Neutrophil (primary cell): ENCODE data around the gene BOC.
A peak's percentile ranks its signal among the peaks of the same experiment; 100 is the strongest.

Source experiments
- H3K27ac ChIP-seq: fragments of 200-600 bp; sonication (generic); 2 replicates; pipeline ENCODE4 v1.5.1; 2016; ENCODE audit warnings: mild to moderate bottlenecking, moderate library complexity
- H3K27me3 ChIP-seq: fragments of 200-600 bp; sonication (generic); 2 replicates; pipeline ENCODE4 v1.6.0; 2016; ENCODE audit warnings: mild to moderate bottlenecking
- H3K36me3 ChIP-seq: fragments of 200-600 bp; sonication (generic); 2 replicates; pipeline ENCODE4 v1.5.1; 2017
- H3K4me1 ChIP-seq, 2 experiments: fragments of 200-600 bp in 1 of 2; sonication (generic) in 1 of 2; 1 replicate in 1 of 2; 2 replicates in 1 of 2; pipeline versions ENCODE4 v1.5.1 to v1.6.1; 2013 to 2016; ENCODE audit warnings: low read depth in 1 of 2, low read length in 1 of 2, mild to moderate bottlenecking in 1 of 2, moderate library complexity in 1 of 2; ENCODE audit not compliant: control insufficient read depth in 1 of 2, insufficient read depth in 1 of 2
- H3K4me3 ChIP-seq, 2 experiments: fragments of 200-600 bp in 1 of 2; sonication (generic) in 1 of 2; 1 replicate in 1 of 2; 2 replicates in 1 of 2; pipeline ENCODE4 v1.5.1; 2013 to 2016; ENCODE audit warnings: low read depth in 1 of 2, low read length in 1 of 2, mild to moderate bottlenecking in 1 of 2, moderate library complexity in 1 of 2
- H3K9me3 ChIP-seq: fragments of 200-600 bp; sonication (generic); 2 replicates; pipeline ENCODE4 v1.5.1; 2016
- TF ChIP-seq, protein P1 (sequence below): fragments of 200-600 bp; sonication (generic); IDR thresholded peaks from 2 replicates; pipeline ENCODE4 v1.5.1; 2016; ENCODE audit warnings: antibody characterized with exemption

Gene BOC

DNA sequence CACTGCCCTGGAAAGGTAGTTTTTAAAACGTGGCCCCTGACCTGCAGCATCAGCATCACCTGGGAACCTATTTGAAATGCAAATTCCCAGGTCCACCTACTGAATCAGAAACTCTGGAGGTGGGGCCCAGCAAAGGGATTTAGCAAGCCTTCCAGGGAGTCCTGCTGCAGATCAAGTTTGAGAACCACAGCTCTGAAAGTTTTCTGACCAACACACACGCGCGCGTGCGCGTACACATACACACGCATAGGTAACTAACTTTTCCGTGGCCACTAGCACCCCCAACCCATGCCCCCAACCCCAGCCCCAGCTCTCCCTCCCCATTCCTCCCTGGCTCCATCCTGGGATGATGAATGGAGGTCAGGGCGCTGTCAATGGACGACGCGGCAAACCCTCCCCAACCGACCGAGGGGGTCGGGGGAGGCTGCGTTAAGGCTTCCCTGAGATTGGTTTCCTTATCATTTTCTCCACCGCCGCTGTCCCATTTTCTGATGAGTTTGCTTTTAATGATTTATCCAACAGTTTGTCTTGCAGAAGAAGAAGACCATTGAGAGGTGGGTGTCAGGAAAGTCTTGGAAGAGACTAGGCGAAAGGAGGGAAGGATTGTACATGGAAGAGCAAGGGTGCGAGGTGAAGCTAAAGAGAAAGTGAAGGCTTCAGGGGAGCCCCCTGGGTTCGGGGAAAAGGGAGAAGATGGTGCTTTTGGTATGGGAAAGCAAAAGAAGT lies 590 bp upstream of the BOC start:
- no peak overlapping the region for H3K4me3 ChIP-seq
- no peaks in the 10 kb centered on the region for H3K9me3 ChIP-seq
- H3K27me3 ChIP-seq = peaks cover 99% of the 10 kb centered on the region
- H3K36me3 ChIP-seq = no peaks in the 10 kb centered on the region
- TF ChIP-seq, protein P1, sequence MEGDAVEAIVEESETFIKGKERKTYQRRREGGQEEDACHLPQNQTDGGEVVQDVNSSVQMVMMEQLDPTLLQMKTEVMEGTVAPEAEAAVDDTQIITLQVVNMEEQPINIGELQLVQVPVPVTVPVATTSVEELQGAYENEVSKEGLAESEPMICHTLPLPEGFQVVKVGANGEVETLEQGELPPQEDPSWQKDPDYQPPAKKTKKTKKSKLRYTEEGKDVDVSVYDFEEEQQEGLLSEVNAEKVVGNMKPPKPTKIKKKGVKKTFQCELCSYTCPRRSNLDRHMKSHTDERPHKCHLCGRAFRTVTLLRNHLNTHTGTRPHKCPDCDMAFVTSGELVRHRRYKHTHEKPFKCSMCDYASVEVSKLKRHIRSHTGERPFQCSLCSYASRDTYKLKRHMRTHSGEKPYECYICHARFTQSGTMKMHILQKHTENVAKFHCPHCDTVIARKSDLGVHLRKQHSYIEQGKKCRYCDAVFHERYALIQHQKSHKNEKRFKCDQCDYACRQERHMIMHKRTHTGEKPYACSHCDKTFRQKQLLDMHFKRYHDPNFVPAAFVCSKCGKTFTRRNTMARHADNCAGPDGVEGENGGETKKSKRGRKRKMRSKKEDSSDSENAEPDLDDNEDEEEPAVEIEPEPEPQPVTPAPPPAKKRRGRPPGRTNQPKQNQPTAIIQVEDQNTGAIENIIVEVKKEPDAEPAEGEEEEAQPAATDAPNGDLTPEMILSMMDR = no peak
- peaks cover 5 to 8% of the 10 kb centered on the region in 2 experiments for H3K4me1 ChIP-seq
- H3K27ac ChIP-seq = no peak overlapping the region

DNA sequence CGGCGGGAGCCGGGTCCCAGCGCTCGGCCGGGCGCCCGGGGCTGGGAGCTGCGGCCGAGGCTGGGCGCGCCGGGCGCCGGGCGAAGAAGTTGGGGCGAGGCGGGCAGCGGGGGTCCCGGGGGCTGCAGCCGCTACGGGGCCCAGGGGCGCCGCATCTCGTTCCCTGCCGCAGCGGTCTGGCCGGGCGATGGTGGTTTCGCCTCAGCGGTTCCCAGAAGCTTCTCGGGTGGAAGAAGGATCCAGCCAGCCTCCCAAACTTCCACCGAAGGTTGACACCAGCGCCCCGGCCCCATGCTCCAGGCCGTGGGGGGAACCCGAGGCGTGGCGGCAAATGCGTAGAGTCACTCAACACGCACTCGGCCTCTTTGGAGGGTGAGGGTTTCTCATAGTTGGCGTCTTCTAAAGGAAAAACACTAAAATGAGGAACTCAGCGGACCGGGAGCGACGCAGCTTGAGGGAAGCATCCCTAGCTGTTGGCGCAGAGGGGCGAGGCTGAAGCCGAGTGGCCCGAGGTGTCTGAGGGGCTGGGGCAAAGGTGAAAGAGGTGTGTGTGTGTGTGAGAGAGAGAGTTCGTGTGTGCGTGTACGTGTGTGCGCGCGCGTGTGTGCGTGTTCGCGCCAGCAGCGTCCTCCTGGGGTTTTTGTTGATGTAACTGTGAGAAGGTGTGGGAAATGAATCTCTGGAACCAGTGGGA lies 940 bp downstream of the BOC start:
- TF ChIP-seq, protein P1 = no peak
- Histone ChIP-seq H3K27me3 (peaks cover 93% of the 10 kb centered on the region), H3K4me3 (peak overlapping the region in 1 of 2 experiments; percentile 28), H3K4me1 (peaks cover 5 to 8% of the 10 kb centered on the region in 2 experiments), H3K27ac (no peak overlapping the region), H3K36me3 (no peaks in the 10 kb centered on the region), H3K9me3 (no peaks in the 10 kb centered on the region)

DNA sequence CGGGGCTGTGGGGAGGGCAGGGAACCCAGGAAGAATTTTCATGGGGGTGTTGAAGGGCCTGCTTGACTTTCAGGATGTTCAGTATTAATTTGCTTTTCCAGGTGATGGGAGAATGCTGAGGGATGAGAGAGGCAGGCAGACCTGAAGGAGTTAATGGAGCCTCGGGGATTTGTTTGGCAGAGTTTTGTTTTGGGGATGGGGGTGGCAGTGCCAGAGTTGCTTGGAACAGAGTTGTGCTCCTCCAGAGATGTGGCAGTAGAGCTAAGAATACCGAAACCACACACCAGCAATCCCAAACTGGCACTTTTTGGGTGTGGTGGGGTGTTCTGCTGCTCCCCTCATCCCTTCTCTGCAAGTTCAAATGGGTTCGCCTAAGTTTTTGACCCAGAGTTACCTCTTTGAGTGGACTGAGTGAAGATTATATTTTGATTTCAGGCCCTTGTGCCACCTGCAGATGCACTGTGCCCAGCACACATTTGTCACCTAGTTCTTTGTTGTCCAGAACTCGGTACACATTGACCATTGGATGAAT lies 1.6 kb downstream of the BOC start:
- Histone ChIP-seq H3K4me1 (peaks cover 5 to 8% of the 10 kb centered on the region in 2 experiments), H3K4me3 (no peak overlapping the region), H3K27me3 (peaks cover 91% of the 10 kb centered on the region), H3K36me3 (no peaks in the 10 kb centered on the region), H3K27ac (no peak overlapping the region), H3K9me3 (no peaks in the 10 kb centered on the region)
- TF ChIP-seq, protein P1 = no peak

DNA sequence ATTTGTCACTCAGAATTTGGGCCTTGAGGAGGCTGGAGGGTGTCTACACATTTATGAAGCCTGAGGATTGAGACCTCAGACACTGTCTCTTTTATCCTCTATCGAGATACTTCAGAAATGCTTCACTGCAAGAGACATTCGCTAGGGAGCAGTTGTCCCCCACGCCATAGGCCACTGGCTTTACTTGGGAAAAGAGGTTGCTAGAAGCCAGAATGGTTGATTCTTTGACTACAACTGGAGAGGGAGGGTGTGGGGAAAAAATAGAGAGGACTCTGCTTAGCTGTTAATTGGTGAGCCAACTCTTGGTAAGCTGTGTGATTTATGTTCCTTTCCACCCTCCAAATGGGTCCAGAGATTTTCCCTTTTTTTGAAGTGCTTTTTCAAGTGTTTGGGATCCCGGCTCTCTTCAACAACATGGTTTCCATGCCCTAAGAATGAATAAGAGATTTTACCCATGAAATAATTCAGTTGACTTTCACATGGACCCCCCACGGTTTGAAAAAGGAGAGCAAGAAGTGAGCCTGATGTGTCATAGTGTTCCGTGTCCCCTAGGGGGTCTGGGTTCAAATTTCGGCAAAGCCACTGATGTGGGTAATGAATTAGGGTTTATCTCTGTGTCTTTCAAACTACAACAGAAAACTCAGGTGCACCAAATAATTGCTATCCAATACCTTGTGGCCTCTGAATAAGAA lies 2.7 kb downstream of the BOC start:
- no peaks in the 10 kb centered on the region for H3K9me3 ChIP-seq
- TF ChIP-seq, protein P1 = no peak
- H3K4me3 ChIP-seq = no peak overlapping the region
- no peaks in the 10 kb centered on the region for H3K36me3 ChIP-seq
- H3K4me1 ChIP-seq = peaks cover 5 to 8% of the 10 kb centered on the region in 2 experiments
- no peak overlapping the region for H3K27ac ChIP-seq
- peaks cover 89% of the 10 kb centered on the region for H3K27me3 ChIP-seq

DNA sequence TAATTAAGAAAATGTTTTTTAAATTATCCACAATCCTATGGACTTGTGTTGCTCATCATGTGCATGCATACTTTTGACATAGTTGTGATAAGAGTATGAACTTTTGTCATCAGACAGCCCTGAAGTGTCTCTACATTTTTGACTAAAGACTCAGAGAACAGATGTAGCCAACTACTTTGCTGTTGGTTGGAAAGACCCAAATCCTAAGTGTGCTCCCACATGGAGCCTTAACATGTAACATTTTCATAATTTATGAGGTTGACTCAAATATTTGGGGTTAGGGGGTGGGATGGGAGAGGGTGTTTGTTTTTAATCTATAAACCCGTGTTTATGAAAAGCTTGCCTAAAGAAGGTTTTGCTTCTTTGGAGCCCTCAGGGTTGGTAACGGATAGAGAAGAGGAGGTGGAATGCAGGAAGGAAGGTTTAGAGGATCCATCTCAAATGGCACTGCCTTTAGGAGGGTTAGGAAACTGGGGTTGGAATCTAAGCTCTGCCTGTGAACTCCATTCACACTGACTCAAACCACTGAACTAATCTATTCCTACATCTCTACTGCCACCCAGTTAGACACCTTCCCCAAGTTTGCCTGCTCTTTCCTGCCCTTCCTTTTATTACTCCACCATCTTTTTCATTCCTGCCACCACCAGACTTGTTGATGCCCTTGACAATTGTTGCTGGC lies 3.7 kb downstream of the BOC start:
- peaks cover 81% of the 10 kb centered on the region for H3K27me3 ChIP-seq
- no peaks in the 10 kb centered on the region for H3K36me3 ChIP-seq
- TF ChIP-seq, protein P1 = no peak
- no peak overlapping the region for H3K4me3 ChIP-seq
- H3K27ac ChIP-seq = no peak overlapping the region
- H3K4me1 ChIP-seq = peaks cover 5 to 8% of the 10 kb centered on the region in 2 experiments
- no peaks in the 10 kb centered on the region for H3K9me3 ChIP-seq
